Lower leg skin (tissue), 4 donors: ENCODE measurements around the gene DCP1B. TPM values are rescaled to one million over a fixed set of nuclear protein-coding genes. Genes with fewer than 3 reads are reported as not detected.

Experiments used
- DNase-seq, 2 donors: peaks; one replicate each; pipeline ENCODE4 v3.0.0-alpha.2; 2019; ENCODE audit warnings: low spot score in 2 of 2
- H3K4me3 ChIP-seq: fragments of 200-600 bp; sonication (generic); 2 replicates; pipeline ENCODE4 v1.5.1; 2017; ENCODE audit warnings: mild to moderate bottlenecking, low read depth; ENCODE audit not compliant: poor library complexity, severe bottlenecking
- CTCF ChIP-seq, 3 donors: fragments of 450-650 bp; IDR thresholded peaks; one replicate each; pipeline ENCODE4 v1.5.1; 2016; ENCODE audit warnings: antibody characterized with exemption in 3 of 3, mild to moderate bottlenecking in 3 of 3, moderate library complexity in 2 of 3
- POLR2A ChIP-seq, 2 donors: fragments of 450-650 bp; IDR thresholded peaks; one replicate each; pipeline ENCODE4 v1.6.1; 2016 to 2017; ENCODE audit warnings: antibody characterized with exemption in 2 of 2, mild to moderate bottlenecking in 1 of 2, moderate library complexity in 1 of 2
- WGBS, 2 donors: methylation state at CpG; one replicate each; pipeline ENCODE4 v1.1.5; 2018; 5-methylcytosine and 5-hydroxymethylcytosine counted together
- intact Hi-C: fragments of 100-400 bp; cut with DNase I; formaldehyde crosslinking; loops from one replicate; pipeline ENCODE4 v1.15.0; 2023; ENCODE audit warnings: low total_unique reads
- total RNA-seq, 4 donors: library from RNA; depleted of rRNA; stranded (reverse); fragments of >200 nt; gene quantifications; one replicate each; pipeline ENCODE4 v1.1.0, GENCODE V29; 2016

Gene DCP1B
- total RNA-seq, 4 donors from 2014 or later = 10.9 to 15.1 (median 13.5) TPM

GRCh38 chr12:2039034-2039433, 34.8 kb upstream of the DCP1B start:
- TF ChIP-seq CTCF (IDR thresholded peaks at IDR 0.05) = no peak
- no peak for TF ChIP-seq POLR2A (IDR thresholded peaks at IDR 0.05)
- intact Hi-C loops = loop anchor here (10.0 kb wide), 1 partner anchor 546 kb away; no protein-coding TSS in a partner anchor
- H3K4me3 ChIP-seq = no peak overlapping the region
- DNase-seq = no peak

- H3K4me3 ChIP-seq = no peak overlapping the region
- DNase-seq = no peak
- TF ChIP-seq POLR2A (IDR thresholded peaks at IDR 0.05) = no peak
- TF ChIP-seq CTCF (IDR thresholded peaks at IDR 0.05) = no peak
- WGBS, 2 donors = 45 to 47% methylated on average over 15 of the region's 15 CpGs
- intact Hi-C loops = loop anchor here (10.0 kb wide), 1 partner anchor 549 kb away; no protein-coding TSS in a partner anchor
These were observed 31.3 kb upstream of the DCP1B start for GRCh38 chr12:2035431-2036055.

GRCh38 chr12:2034633-2035430, 30.6 kb upstream of the DCP1B start:
- peak; percentile 60 to 96 for DNase-seq
- intact Hi-C loops = loop anchor here (10.0 kb wide), 1 partner anchor 550 kb away; no protein-coding TSS in a partner anchor
- H3K4me3 ChIP-seq = no peak overlapping the region
- TF ChIP-seq CTCF (IDR thresholded peaks at IDR 0.05) = no peak
- TF ChIP-seq POLR2A (IDR thresholded peaks at IDR 0.05) = no peak
- WGBS, 2 donors = 19 to 23% methylated on average over 24 to 28 of the region's 47 CpGs

- no peak for DNase-seq
- no peak for TF ChIP-seq CTCF (IDR thresholded peaks at IDR 0.05)
- no peak for TF ChIP-seq POLR2A (IDR thresholded peaks at IDR 0.05)
- no peak overlapping the region for H3K4me3 ChIP-seq
- WGBS, 2 donors = 84 to 88% methylated on average over 8 of the region's 8 CpGs
- intact Hi-C loops = loop anchor here (10.0 kb wide), 1 partner anchor 552 kb away; no protein-coding TSS in a partner anchor
These were observed 28.2 kb upstream of the DCP1B start for GRCh38 chr12:2032506-2032905.

- WGBS, 2 donors = 94 to 97% methylated on average over 3 of the region's 3 CpGs
These were observed 25.6 kb upstream of the DCP1B start for GRCh38 chr12:2029851-2030250.

More at GRCh38 chr12:2029851-2030250, 25.6 kb upstream of the DCP1B start:
- DNase-seq = no peak
- intact Hi-C loops = loop anchor here (10.0 kb wide), 1 partner anchor 555 kb away; no protein-coding TSS in a partner anchor
- TF ChIP-seq POLR2A (IDR thresholded peaks at IDR 0.05) (no peak), CTCF (IDR thresholded peaks at IDR 0.05) (no peak)
- no peak overlapping the region for H3K4me3 ChIP-seq
